Astrocyte (in vitro differentiated cells and primary cell): Measurements from ENCODE around the gene PXN.
"Not testable (repeated sequence)": the region's sequence is repeated elsewhere in the genome, so short reads cannot be mapped to it uniquely, and the experiment has no call there.

Source experiments
- EZH2 ChIP-seq: IDR thresholded peaks from 2 replicates; pipeline ENCODE4 v1.6.1; 2012; ENCODE audit warnings: mild to moderate bottlenecking, low read length, inconsistent platforms; ENCODE audit not compliant: insufficient read depth
- TF ChIP-seq, protein P1 (sequence below): IDR thresholded peaks from 2 replicates; pipeline ENCODE4 v1.5.1; 2011; ENCODE audit warnings: low read depth, mild to moderate bottlenecking, inconsistent platforms, low read length, moderate library complexity; ENCODE audit not compliant: insufficient read depth

GRCh38 chr12:120246705-120247104, 18.8 kb downstream of the PXN start:
- TF ChIP-seq, protein P1, sequence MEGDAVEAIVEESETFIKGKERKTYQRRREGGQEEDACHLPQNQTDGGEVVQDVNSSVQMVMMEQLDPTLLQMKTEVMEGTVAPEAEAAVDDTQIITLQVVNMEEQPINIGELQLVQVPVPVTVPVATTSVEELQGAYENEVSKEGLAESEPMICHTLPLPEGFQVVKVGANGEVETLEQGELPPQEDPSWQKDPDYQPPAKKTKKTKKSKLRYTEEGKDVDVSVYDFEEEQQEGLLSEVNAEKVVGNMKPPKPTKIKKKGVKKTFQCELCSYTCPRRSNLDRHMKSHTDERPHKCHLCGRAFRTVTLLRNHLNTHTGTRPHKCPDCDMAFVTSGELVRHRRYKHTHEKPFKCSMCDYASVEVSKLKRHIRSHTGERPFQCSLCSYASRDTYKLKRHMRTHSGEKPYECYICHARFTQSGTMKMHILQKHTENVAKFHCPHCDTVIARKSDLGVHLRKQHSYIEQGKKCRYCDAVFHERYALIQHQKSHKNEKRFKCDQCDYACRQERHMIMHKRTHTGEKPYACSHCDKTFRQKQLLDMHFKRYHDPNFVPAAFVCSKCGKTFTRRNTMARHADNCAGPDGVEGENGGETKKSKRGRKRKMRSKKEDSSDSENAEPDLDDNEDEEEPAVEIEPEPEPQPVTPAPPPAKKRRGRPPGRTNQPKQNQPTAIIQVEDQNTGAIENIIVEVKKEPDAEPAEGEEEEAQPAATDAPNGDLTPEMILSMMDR: not testable (repeated sequence)
- not testable (repeated sequence) for TF ChIP-seq EZH2
